Ovary (tissue), 9 donors: Measurements from ENCODE around the gene LOXHD1. TPM values are rescaled to one million over a fixed set of nuclear protein-coding genes. Genes with fewer than 3 reads are reported as not detected.

Source experiments
- DNase-seq, 5 donors: peaks; one replicate each; pipeline ENCODE4 v3.0.0-alpha.2; 2019 to 2020
- H3K27ac ChIP-seq, 2 donors: fragments of 200-600 bp; one replicate each; pipeline versions ENCODE4 v1.5.1 to v1.8.0; 2019 to 2022
- H3K27me3 ChIP-seq: fragments of 200-600 bp; one replicate; pipeline ENCODE4 v1.8.0; 2022
- H3K36me3 ChIP-seq: fragments of 200-600 bp; sonication (generic); one replicate; pipeline ENCODE4 v1.5.1; 2019
- H3K4me1 ChIP-seq: one replicate; pipeline ENCODE4 v1.8.1; 2013; ENCODE audit warnings: mild to moderate bottlenecking, moderate library complexity; ENCODE audit not compliant: insufficient read depth
- H3K4me3 ChIP-seq: fragments of 200-600 bp; sonication (generic); one replicate; pipeline ENCODE4 v1.5.1; 2017
- H3K9me3 ChIP-seq, 2 donors: fragments of 200-600 bp in 1 of 2; sonication (generic) in 1 of 2; one replicate each; pipeline versions ENCODE4 v1.5.1 to v1.8.1; 2013 to 2019; ENCODE audit warnings: mild to moderate bottlenecking in 1 of 2, moderate library complexity in 1 of 2
- CTCF ChIP-seq, 3 donors: fragments of 450-650 bp in 2 of 3; fragments of 200-600 bp in 1 of 3; IDR thresholded peaks; one replicate each; pipeline versions ENCODE4 v1.5.1 to v1.8.0; 2016 to 2022; ENCODE audit warnings: antibody characterized with exemption in 3 of 3, mild to moderate bottlenecking in 1 of 3
- EP300 ChIP-seq: sonication (generic); formaldehyde crosslinking; IDR thresholded peaks from one replicate; pipeline ENCODE4 v1.6.1; 2017; ENCODE audit warnings: antibody characterized with exemption
- POLR2A ChIP-seq: fragments of 450-650 bp; IDR thresholded peaks from one replicate; pipeline ENCODE4 v1.6.1; 2017; ENCODE audit warnings: antibody characterized with exemption, mild to moderate bottlenecking, moderate library complexity
- WGBS, 3 donors: extraction: QIAGEN DNeasy Blood & Tissue Kit in 1 of 3; methylation state at CpG; one replicate each; pipeline versions ENCODE4 v1.1.5 to v1.1.7; 2013 to 2017; 5-methylcytosine and 5-hydroxymethylcytosine counted together
- intact Hi-C, 4 donors: fragments of 100-400 bp; cut with DNase I; formaldehyde crosslinking; loops; one replicate each; pipeline versions ENCODE4 v1.11.0 to v1.15.1; 2022 to 2023
- polyA plus RNA-seq, 2 donors: library from polyadenylated mRNA; stranded (reverse); fragments of 200-250 nt in 1 of 2; fragments of 350-450 nt in 1 of 2; fragmentation: Illumina TruSeq in 1 of 2; extraction: RNeasy Lipid Tissue Mini Kit (QIAGEN cat#74804) in 1 of 2; gene quantifications; one replicate each; pipeline ENCODE4 v1.2.3, GENCODE V29; 2013 to 2014
- total RNA-seq, 7 donors: library from RNA; depleted of rRNA in 2 of 7; stranded (reverse); fragments of >200 nt in 2 of 7; fragmentation: NEBNext Ultra II Directional in 3 of 7; extraction: Animal tissue kit (Norgen Biotek cat#: 25700) in 3 of 7; gene quantifications; one replicate each; pipeline versions ENCODE4 v1.1.0 to v1.2.4, GENCODE V29; 2016 to 2023
- donor health status: DM: no; HTN: no; CAD: no; lungs with moderate emphysema.
- donor health status: DM: no; HTN: no; CAD: no.
- donor health status: Bipolar disorder and iron deficiency.
- donor health status: DM: yes; HTN: yes; CAD: no.
- donor health status: DM: no; HTN: no; CAD: no.
- donor health status: DM: yes; HTN: yes; CAD: no.

Gene LOXHD1
- total and polyA plus RNA-seq, 9 donors, result 0.13 to 1.2 (median 0.31) TPM; not detected in 3

GRCh38 chr18:46583711-46584110 is 73.3 kb downstream of the LOXHD1 start:
- WGBS, 3 donors, result 74 to 82% (median 77%) methylated on average over 3 of the region's 3 CpGs
- H3K4me1 ChIP-seq, result no peaks in the 10 kb centered on the region
- H3K36me3 ChIP-seq, result no peaks in the 10 kb centered on the region
- H3K4me3 ChIP-seq, result no peak overlapping the region
- TF ChIP-seq POLR2A, result no peak
- TF ChIP-seq EP300, result no peak
- no peak for TF ChIP-seq CTCF (IDR thresholded peaks at IDR 0.05)
- no peaks in the 10 kb centered on the region for H3K9me3 ChIP-seq
- no peak overlapping the region for H3K27ac ChIP-seq
- no peaks in the 10 kb centered on the region for H3K27me3 ChIP-seq
- DNase-seq, result no peak
- intact Hi-C loops, result no loop called here

GRCh38 chr18:46581648-46582047 is 75.4 kb downstream of the LOXHD1 start:
- Histone ChIP-seq H3K4me3 (no peak overlapping the region), H3K9me3 (no peaks in the 10 kb centered on the region), H3K36me3 (no peaks in the 10 kb centered on the region), H3K27me3 (no peaks in the 10 kb centered on the region), H3K27ac (no peak overlapping the region), H3K4me1 (no peaks in the 10 kb centered on the region)
- DNase-seq, result no peak
- intact Hi-C loops, result no loop called here
- no peak for TF ChIP-seq CTCF (IDR thresholded peaks at IDR 0.05)
- no peak for TF ChIP-seq EP300
- TF ChIP-seq POLR2A, result no peak

GRCh38 chr18:46578987-46579386 is 78.0 kb downstream of the LOXHD1 start:
- H3K36me3 ChIP-seq, result no peaks in the 10 kb centered on the region
- no peak overlapping the region for H3K4me3 ChIP-seq
- H3K27ac ChIP-seq, result no peak overlapping the region
- TF ChIP-seq CTCF (IDR thresholded peaks at IDR 0.05) (no peak), EP300 (no peak), POLR2A (no peak)
- intact Hi-C loops, result no loop called here
- no peak for DNase-seq
- WGBS, 3 donors, result 90 to 94% (median 90%) methylated on average over 2 of the region's 2 CpGs
- no peaks in the 10 kb centered on the region for H3K4me1 ChIP-seq
- no peaks in the 10 kb centered on the region for H3K27me3 ChIP-seq
- no peaks in the 10 kb centered on the region for H3K9me3 ChIP-seq

GRCh38 chr18:46577546-46577945 is 79.5 kb downstream of the LOXHD1 start:
- no peak overlapping the region for H3K4me3 ChIP-seq
- no peaks in the 10 kb centered on the region for H3K9me3 ChIP-seq
- H3K27me3 ChIP-seq, result no peaks in the 10 kb centered on the region
- no peaks in the 10 kb centered on the region for H3K36me3 ChIP-seq
- WGBS, 3 donors, result 80 to 85% (median 83%) methylated on average over 11 of the region's 11 CpGs
- H3K4me1 ChIP-seq, result no peaks in the 10 kb centered on the region
- no peak for DNase-seq
- intact Hi-C loops, result no loop called here
- TF ChIP-seq POLR2A (no peak), CTCF (IDR thresholded peaks at IDR 0.05) (no peak), EP300 (no peak)
- H3K27ac ChIP-seq, result no peak overlapping the region

GRCh38 chr18:46575851-46576250 is 81.2 kb downstream of the LOXHD1 start:
- Histone ChIP-seq H3K27ac (no peak overlapping the region), H3K4me3 (no peak overlapping the region), H3K4me1 (no peaks in the 10 kb centered on the region), H3K36me3 (no peaks in the 10 kb centered on the region), H3K9me3 (no peaks in the 10 kb centered on the region), H3K27me3 (no peaks in the 10 kb centered on the region)
- WGBS, 3 donors, result 89 to 94% (median 92%) methylated on average over 6 of the region's 6 CpGs
- no peak for TF ChIP-seq CTCF (IDR thresholded peaks at IDR 0.05)
- no peak for TF ChIP-seq POLR2A
- TF ChIP-seq EP300, result no peak
- intact Hi-C loops, result no loop called here
- DNase-seq, result no peak
